B cell (primary cell): ENCODE data around the gene S100A16. TPM values are rescaled to one million over a fixed set of nuclear protein-coding genes. Genes with fewer than 3 reads are reported as not detected.

Experiments
- ATAC-seq: fragments of 200-7000 bp; cut with Tn5 transposase; one replicate; pipeline ENCODE4 v1.10.0; 2021; ENCODE audit warnings: low read depth, mild to moderate bottlenecking, moderate number of reproducible peaks, moderate library complexity
- CTCF ChIA-PET: fragments of 350-600 bp; sonication (Branson Sonifier 250); formaldehyde crosslinking; loops from one replicate; lab custom pipeline; 2021; ENCODE audit warnings: antibody characterized with exemption, inconsistent platforms; lab: Charles Lee
- POLR2A ChIA-PET: fragments of 350-600 bp; sonication (Branson Sonifier 250); formaldehyde crosslinking; loops from one replicate; lab custom pipeline; 2021; ENCODE audit warnings: antibody characterized with exemption; lab: Charles Lee
- DNase-seq: peaks from one replicate; pipeline ENCODE4 v3.0.0; 2013
- H2AFZ ChIP-seq: 2 replicates; pipeline ENCODE4 v1.6.1; 2012; ENCODE audit warnings: mild to moderate bottlenecking, low read depth, low read length; ENCODE audit not compliant: insufficient read depth, poor library complexity, severe bottlenecking
- H3K27ac ChIP-seq, 2 donors: 1 replicate in 1 of 2; 2 replicates in 1 of 2; pipeline ENCODE4 v1.5.1; 2012 to 2013; ENCODE audit warnings: low read length in 2 of 2, mild to moderate bottlenecking in 2 of 2, moderate library complexity in 1 of 2
- H3K27me3 ChIP-seq, 4 experiments: fragments of 200-600 bp in 1 of 4; sonication (generic) in 1 of 4; replicated peaks in 1 of 4; 1 replicate in 2 of 4; 2 replicates in 2 of 4; pipeline versions ENCODE4 v1.6.1 to v1.7.0; 2013 to 2016; ENCODE audit warnings: low read length in 3 of 4, mild to moderate bottlenecking in 2 of 4, mixed read lengths in 1 of 4, moderate library complexity in 1 of 4; ENCODE audit not compliant: insufficient read depth in 4 of 4, control insufficient read depth in 3 of 4; ENCODE audit errors: control extremely low read depth in 1 of 4
- H3K36me3 ChIP-seq, 2 experiments: replicated peaks in 1 of 2; 1 replicate in 1 of 2; 2 replicates in 1 of 2; pipeline versions ENCODE4 v1.6.1 to v1.7.1; 2013; ENCODE audit warnings: low read length in 1 of 2; ENCODE audit not compliant: insufficient read depth in 2 of 2, control insufficient read depth in 1 of 2; ENCODE audit errors: control extremely low read depth in 1 of 2, extremely low read depth in 1 of 2
- H3K4me1 ChIP-seq, 2 donors: fragments of 200-600 bp in 1 of 2; sonication (generic) in 1 of 2; 1 replicate in 1 of 2; 2 replicates in 1 of 2; pipeline versions ENCODE4 v1.5.1 to v1.6.1; 2013 to 2017; ENCODE audit warnings: low read length in 2 of 2; ENCODE audit not compliant: control insufficient read depth in 2 of 2, insufficient read depth in 2 of 2
- H3K4me2 ChIP-seq: replicated peaks from 2 replicates; pipeline ENCODE3; 2012; ENCODE audit warnings: mild to moderate bottlenecking, low read depth, low read length; ENCODE audit not compliant: poor library complexity, severe bottlenecking
- H3K4me3 ChIP-seq, 5 experiments: fragments of 200-600 bp in 1 of 5; sonication (generic) in 1 of 5; 1 replicate in 3 of 5; 2 replicates in 2 of 5; pipeline versions ENCODE4 v1.5.1 to v1.7.0; 2011 to 2016; ENCODE audit warnings: low read length in 4 of 5, mild to moderate bottlenecking in 4 of 5, low read depth in 2 of 5, control low read depth in 1 of 5, moderate library complexity in 1 of 5; ENCODE audit not compliant: insufficient read depth in 1 of 5; ENCODE audit errors: control extremely low read depth in 1 of 5, extremely low read depth in 1 of 5
- H3K79me2 ChIP-seq: fragments of 200-600 bp; sonication (generic); one replicate; pipeline ENCODE4 v1.6.0; 2016; ENCODE audit warnings: low read length; ENCODE audit not compliant: control insufficient read depth, insufficient read depth
- H3K9ac ChIP-seq: fragments of 200-600 bp; sonication (generic); 2 replicates; pipeline ENCODE4 v1.6.1; 2017; ENCODE audit warnings: mild to moderate bottlenecking, low read length, moderate library complexity
- H3K9me3 ChIP-seq, 3 donors: one replicate each; pipeline versions ENCODE4 v1.6.1 to v1.7.1; 2013; ENCODE audit warnings: low read length in 2 of 3; ENCODE audit not compliant: control insufficient read depth in 2 of 3, insufficient read depth in 1 of 3; ENCODE audit errors: control extremely low read depth in 1 of 3
- H4K20me1 ChIP-seq: 2 replicates; pipeline ENCODE4 v1.6.0; 2012; ENCODE audit warnings: mild to moderate bottlenecking, low read length; ENCODE audit not compliant: insufficient read depth, control insufficient read depth, poor library complexity, severe bottlenecking
- H3K27ac Mint-ChIP-seq: one replicate; pipeline ENCODE4 v1.8.0; 2021; ENCODE audit warnings: mixed read lengths
- H3K27me3 Mint-ChIP-seq: one replicate; pipeline ENCODE4 v1.8.0; 2021; ENCODE audit warnings: mixed read lengths
- H3K4me1 Mint-ChIP-seq: one replicate; pipeline ENCODE4 v1.8.0; 2021; ENCODE audit warnings: mixed read lengths
- H3K4me3 Mint-ChIP-seq: one replicate; pipeline ENCODE4 v1.8.0; 2021; ENCODE audit warnings: mixed read lengths
- H3K9me3 Mint-ChIP-seq: one replicate; pipeline ENCODE4 v1.8.0; 2022; ENCODE audit warnings: mixed read lengths; ENCODE audit not compliant: insufficient read depth
- EZH2 ChIP-seq: IDR thresholded peaks from 2 replicates; pipeline ENCODE4 v1.6.1; 2012; ENCODE audit warnings: borderline replicate concordance, low read depth, mild to moderate bottlenecking, moderate library complexity, low read length; ENCODE audit not compliant: insufficient read depth, poor library complexity, severe bottlenecking
- WGBS: methylation state at CpG from one replicate; pipeline ENCODE4 v1.1.5; 2013; ENCODE audit warnings: missing lambda C conversion rate; ENCODE audit not compliant: insufficient coverage; 5-methylcytosine and 5-hydroxymethylcytosine counted together
- intact Hi-C: fragments of 100-400 bp; cut with micrococcal nuclease; formaldehyde crosslinking; loops from one replicate; pipeline ENCODE4 v1.10.0; 2022
- polyA plus RNA-seq: library from polyadenylated mRNA; depleted of rRNA; stranded (reverse); fragments of >200 nt; gene quantifications from 2 replicates; pipeline ENCODE4 v1.2.3, GENCODE V29; 2012
- total RNA-seq, 2 donors: library from RNA; stranded (reverse); fragments of 120-200 nt in 1 of 2; gene quantifications; 1 replicate in 1 of 2; 2 replicates in 1 of 2; pipeline versions ENCODE4 v1.2.3 to v1.2.4, GENCODE V29; 2013 to 2022
- TF ChIP-seq, protein P1 (sequence below): fragments of 200-600 bp; IDR thresholded peaks from one replicate; pipeline ENCODE4 v1.8.0; 2022; ENCODE audit warnings: antibody characterized with exemption, mild to moderate bottlenecking

Gene S100A16
- total and polyA plus RNA-seq, 2 donors (not counting 1 experiment from before 2014, with no cell fraction given), result not detected

GRCh38 chr1:153636312-153636711 is 23.4 kb upstream of the S100A16 start:
- ChIA-PET POLR2A (no interaction called here), CTCF (interaction anchor here (0.6 to 1.0 kb wide), 2 partner anchors 10 to 64 kb away, joined by 3 to 4 read pairs; no protein-coding TSS in a partner anchor)
- ATAC-seq, result no peak
- Histone ChIP-seq H3K9me3 (peaks cover 0 to 7% (median 0%) of the 10 kb centered on the region in 3 donors), H3K27me3 (no peaks in the 10 kb centered on the region), H3K79me2 (peaks cover 70% of the 10 kb centered on the region), H2AFZ (no peak overlapping the region), H3K4me3 (no peak overlapping the region), H3K36me3 (peaks cover 31 to 54% of the 10 kb centered on the region in 2 experiments), H4K20me1 (peaks cover 18% of the 10 kb centered on the region), H3K4me2 (no peak overlapping the region), H3K9ac (no peak overlapping the region), H3K4me1 (peaks cover 9 to 24% of the 10 kb centered on the region in 2 donors), H3K27ac (no peak overlapping the region)
- no peak for TF ChIP-seq EZH2
- TF ChIP-seq, protein P1, sequence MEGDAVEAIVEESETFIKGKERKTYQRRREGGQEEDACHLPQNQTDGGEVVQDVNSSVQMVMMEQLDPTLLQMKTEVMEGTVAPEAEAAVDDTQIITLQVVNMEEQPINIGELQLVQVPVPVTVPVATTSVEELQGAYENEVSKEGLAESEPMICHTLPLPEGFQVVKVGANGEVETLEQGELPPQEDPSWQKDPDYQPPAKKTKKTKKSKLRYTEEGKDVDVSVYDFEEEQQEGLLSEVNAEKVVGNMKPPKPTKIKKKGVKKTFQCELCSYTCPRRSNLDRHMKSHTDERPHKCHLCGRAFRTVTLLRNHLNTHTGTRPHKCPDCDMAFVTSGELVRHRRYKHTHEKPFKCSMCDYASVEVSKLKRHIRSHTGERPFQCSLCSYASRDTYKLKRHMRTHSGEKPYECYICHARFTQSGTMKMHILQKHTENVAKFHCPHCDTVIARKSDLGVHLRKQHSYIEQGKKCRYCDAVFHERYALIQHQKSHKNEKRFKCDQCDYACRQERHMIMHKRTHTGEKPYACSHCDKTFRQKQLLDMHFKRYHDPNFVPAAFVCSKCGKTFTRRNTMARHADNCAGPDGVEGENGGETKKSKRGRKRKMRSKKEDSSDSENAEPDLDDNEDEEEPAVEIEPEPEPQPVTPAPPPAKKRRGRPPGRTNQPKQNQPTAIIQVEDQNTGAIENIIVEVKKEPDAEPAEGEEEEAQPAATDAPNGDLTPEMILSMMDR, result no peak
- H3K9me3 Mint-ChIP-seq, result no peaks in the 10 kb centered on the region
- DNase-seq, result no peak
- H3K4me3 Mint-ChIP-seq, result peak overlapping the region; percentile 19
- WGBS, result 100% methylated on average over 9 of the region's 9 CpGs
- no peaks in the 10 kb centered on the region for H3K27me3 Mint-ChIP-seq
- intact Hi-C loops, result loop anchor here (10.0 kb wide), 1 partner anchor 102 kb away; the partner anchor contains the start of gene S100A6
- H3K27ac Mint-ChIP-seq, result no peak overlapping the region
- peaks cover 44% of the 10 kb centered on the region for H3K4me1 Mint-ChIP-seq

- H3K27ac Mint-ChIP-seq, result peak overlapping the region; percentile 50
- peak overlapping the region; percentile 72 for H3K4me3 Mint-ChIP-seq
- Histone ChIP-seq H3K4me1 (peaks cover 9 to 24% of the 10 kb centered on the region in 2 donors), H3K27ac (peak overlapping the region in 1 of 2 donors; percentile 0), H3K9ac (no peak overlapping the region), H3K27me3 (no peaks in the 10 kb centered on the region), H4K20me1 (peaks cover 18% of the 10 kb centered on the region), H3K79me2 (peaks cover 65% of the 10 kb centered on the region), H3K4me3 (no peak overlapping the region), H2AFZ (no peak overlapping the region), H3K9me3 (peaks cover 0 to 7% (median 0%) of the 10 kb centered on the region in 3 donors), H3K36me3 (peaks cover 27 to 50% of the 10 kb centered on the region in 2 experiments), H3K4me2 (peak overlapping the region; percentile 76)
- no peaks in the 10 kb centered on the region for H3K27me3 Mint-ChIP-seq
- WGBS, result 90% methylated on average over 3 of the region's 7 CpGs
- no peaks in the 10 kb centered on the region for H3K9me3 Mint-ChIP-seq
- intact Hi-C loops, result loop anchor here (10.0 kb wide), 1 partner anchor 101 kb away; the partner anchor contains the start of gene S100A6
- POLR2A ChIA-PET, result interaction anchor here (0.6 kb wide), 1 partner anchor 1623 kb away, joined by 3 read pairs; no protein-coding TSS in a partner anchor
- TF ChIP-seq EZH2, result no peak
- TF ChIP-seq, protein P1, result no peak
- ATAC-seq, result no peak
- DNase-seq, result no peak
- CTCF ChIA-PET, result interaction anchor here (3.3 kb wide), 1 partner anchor 65 kb away, joined by 32 read pairs; no protein-coding TSS in a partner anchor
- H3K4me1 Mint-ChIP-seq, result peaks cover 39% of the 10 kb centered on the region
Measured at GRCh38 chr1:153635872-153636271, 22.9 kb upstream of the S100A16 start.
